Ishikawa (cell line): ENCODE results near the gene HOXB2.

Source experiments
- CEBPB ChIP-seq: IDR thresholded peaks from 2 replicates; pipeline ENCODE4 v1.6.1; 2012
- CREB1 ChIP-seq: IDR thresholded peaks from 2 replicates; pipeline ENCODE4 v1.6.1; 2012; ENCODE audit warnings: low read depth
- EGR1 ChIP-seq: IDR thresholded peaks from 2 replicates; pipeline ENCODE4 v1.6.1; 2012
- EP300 ChIP-seq: IDR thresholded peaks from 2 replicates; pipeline ENCODE4 v1.6.1; 2012; ENCODE audit warnings: borderline replicate concordance
- FOXM1 ChIP-seq: IDR thresholded peaks from 2 replicates; pipeline ENCODE4 v1.6.1; 2012; ENCODE audit warnings: low read depth, borderline replicate concordance
- MAX ChIP-seq: IDR thresholded peaks from 2 replicates; pipeline ENCODE4 v1.6.1; 2012
- NFIC ChIP-seq: IDR thresholded peaks from 2 replicates; pipeline ENCODE4 v1.6.1; 2012
- RAD21 ChIP-seq: IDR thresholded peaks from 2 replicates; pipeline ENCODE4 v1.6.1; 2012; ENCODE audit warnings: low read depth
- REST ChIP-seq: IDR thresholded peaks from 2 replicates; pipeline ENCODE4 v1.6.1; 2012; ENCODE audit warnings: low read depth, mild to moderate bottlenecking
- TAF1 ChIP-seq: IDR thresholded peaks from 2 replicates; pipeline ENCODE4 v1.6.1; 2012; ENCODE audit warnings: low read depth, mild to moderate bottlenecking
- TCF12 ChIP-seq: IDR thresholded peaks from 2 replicates; pipeline ENCODE4 v1.6.1; 2012; ENCODE audit warnings: low read depth
- TEAD4 ChIP-seq: IDR thresholded peaks from 2 replicates; pipeline ENCODE4 v1.6.1; 2012
- USF1 ChIP-seq: IDR thresholded peaks from 2 replicates; pipeline ENCODE4 v1.6.1; 2012
- YY1 ChIP-seq: IDR thresholded peaks from 2 replicates; pipeline ENCODE4 v1.6.1; 2012; ENCODE audit warnings: low read depth
- ZBTB7A ChIP-seq: IDR thresholded peaks from 2 replicates; pipeline ENCODE4 v1.6.1; 2012; ENCODE audit warnings: low read depth

Gene HOXB2

GRCh38 chr17:48555258-48556228 is 10.6 kb upstream of the HOXB2 start:
- TF ChIP-seq YY1 (no peak), EGR1 (no peak), TCF12 (no peak), RAD21 (no peak), CREB1 (no peak), USF1 (no peak), REST (no peak), EP300 (no peak), CEBPB (no peak), FOXM1 (no peak), MAX (no peak), TEAD4 (no peak), ZBTB7A (no peak), TAF1 (no peak), NFIC (no peak)

DNA sequence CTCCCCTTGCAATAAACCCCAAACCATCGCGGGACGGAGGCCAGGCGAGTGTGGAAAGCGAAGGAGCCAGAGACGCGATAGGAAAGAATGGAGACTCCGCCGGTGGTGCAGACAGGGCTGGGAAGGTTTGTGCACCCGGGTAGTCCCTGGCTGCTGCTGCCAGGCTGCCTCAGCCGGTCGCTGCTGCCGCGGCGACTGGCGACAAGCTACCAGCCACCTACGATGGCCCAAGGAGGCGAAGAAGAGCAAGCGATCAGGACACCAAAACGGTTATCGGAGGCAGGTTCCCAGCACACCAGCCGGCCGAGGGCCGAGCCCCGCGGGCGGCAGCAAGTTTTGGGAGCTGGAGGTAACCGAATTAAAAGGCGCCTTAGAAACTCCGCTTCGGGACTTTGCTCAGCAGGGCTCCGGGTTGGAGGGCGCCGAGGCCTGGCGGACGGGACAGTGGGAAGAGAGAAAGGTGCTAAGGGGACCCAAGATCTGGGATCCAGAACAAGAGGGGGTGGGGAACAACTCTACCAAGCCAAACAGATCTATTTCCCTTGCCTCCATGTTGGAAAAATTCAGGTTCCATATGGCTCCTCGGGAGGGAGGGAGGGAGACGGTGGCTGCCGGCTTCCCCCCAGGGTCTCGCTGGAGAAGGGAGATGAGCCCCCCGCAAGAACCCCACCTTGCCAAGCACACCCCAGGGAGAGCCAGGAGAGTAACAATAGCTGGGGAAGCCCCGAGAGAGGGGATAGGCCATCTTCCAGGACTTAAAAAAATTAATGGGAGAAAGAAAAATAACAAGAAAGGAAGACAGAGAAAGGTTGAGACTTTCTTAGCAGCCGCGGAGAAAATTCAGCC is 9.7 kb upstream of the HOXB2 start:
- TF ChIP-seq TCF12 (no peak), YY1 (no peak), ZBTB7A (no peak), CREB1 (no peak), USF1 (no peak), EGR1 (no peak), TEAD4 (no peak), RAD21 (no peak), CEBPB (no peak), TAF1 (no peak), EP300 (no peak), NFIC (no peak), MAX (no peak), FOXM1 (no peak), REST (no peak)

GRCh38 chr17:48553826-48554225 is 8.9 kb upstream of the HOXB2 start:
- TF ChIP-seq MAX (no peak), NFIC (no peak), TAF1 (no peak), REST (no peak), USF1 (no peak), TEAD4 (no peak), FOXM1 (no peak), EP300 (no peak), YY1 (no peak), ZBTB7A (no peak), CEBPB (no peak), RAD21 (no peak), TCF12 (no peak)
